Neuronal stem cell (in vitro differentiated cells): ENCODE results near the gene NOG.

Experiments
- DNase-seq: peaks from one replicate; pipeline ENCODE4 v3.0.0-alpha.2; 2013; ENCODE audit warnings: low spot score
- H2AFZ ChIP-seq: one replicate; pipeline ENCODE4 v1.6.1; 2013; ENCODE audit warnings: mild to moderate bottlenecking, low read length, inconsistent platforms
- H2AK5ac ChIP-seq: 2 replicates; pipeline ENCODE4 v1.6.1; 2013; ENCODE audit warnings: low read depth, mild to moderate bottlenecking, inconsistent platforms, low read length, moderate library complexity, mixed read lengths
- H2BK120ac ChIP-seq: 2 replicates; pipeline ENCODE4 v1.6.1; 2013; ENCODE audit warnings: low read depth, mild to moderate bottlenecking, inconsistent platforms, low read length, moderate library complexity, mixed read lengths
- H2BK12ac ChIP-seq: one replicate; pipeline ENCODE4 v1.6.1; 2013; ENCODE audit warnings: low read length, inconsistent platforms
- H2BK15ac ChIP-seq: 2 replicates; pipeline ENCODE4 v1.6.1; 2013; ENCODE audit warnings: mild to moderate bottlenecking, low read length, inconsistent platforms, mixed read lengths
- H2BK5ac ChIP-seq: one replicate; pipeline ENCODE4 v1.6.1; 2013; ENCODE audit warnings: inconsistent platforms, mild to moderate bottlenecking, low read length, moderate library complexity
- H3K14ac ChIP-seq: one replicate; pipeline ENCODE4 v1.6.1; 2013; ENCODE audit warnings: low read length, inconsistent platforms
- H3K18ac ChIP-seq: 2 replicates; pipeline ENCODE4 v1.6.1; 2013; ENCODE audit warnings: low read length, inconsistent platforms
- H3K23ac ChIP-seq: 2 replicates; pipeline ENCODE4 v1.6.1; 2013; ENCODE audit warnings: low read depth, mild to moderate bottlenecking, mixed read lengths, low read length, inconsistent platforms; ENCODE audit not compliant: poor library complexity
- H3K27ac ChIP-seq: replicated peaks from 3 replicates; pipeline ENCODE4 v1.5.1; 2013; ENCODE audit warnings: low read length, inconsistent platforms
- H3K27me3 ChIP-seq, 3 experiments: 2 replicates each; pipeline ENCODE4 v1.6.1; 2013; ENCODE audit warnings: low read length in 3 of 3, mild to moderate bottlenecking in 2 of 3, inconsistent platforms in 1 of 3, low read depth in 1 of 3, mixed read lengths in 1 of 3, moderate library complexity in 1 of 3; ENCODE audit not compliant: control insufficient read depth in 3 of 3, insufficient read depth in 3 of 3
- H3K36me3 ChIP-seq, 2 donors: replicated peaks in 1 of 2; 2 replicates each; pipeline ENCODE4 v1.6.1; 2013; ENCODE audit warnings: low read length in 2 of 2; ENCODE audit not compliant: control insufficient read depth in 2 of 2, insufficient read depth in 2 of 2
- H3K4ac ChIP-seq: 2 replicates; pipeline ENCODE4 v1.6.1; 2013; ENCODE audit warnings: inconsistent platforms, mild to moderate bottlenecking, low read length, moderate library complexity
- H3K4me1 ChIP-seq, 2 donors: 1 replicate in 1 of 2; 2 replicates in 1 of 2; pipeline ENCODE4 v1.6.1; 2013; ENCODE audit warnings: low read length in 2 of 2, low read depth in 1 of 2; ENCODE audit not compliant: control insufficient read depth in 2 of 2, insufficient read depth in 1 of 2
- H3K4me2 ChIP-seq: one replicate; pipeline ENCODE4 v1.6.1; 2013; ENCODE audit warnings: mild to moderate bottlenecking, low read length, inconsistent platforms; ENCODE audit not compliant: insufficient read depth, poor library complexity, severe bottlenecking
- H3K4me3 ChIP-seq, 2 donors: 2 replicates each; pipeline ENCODE4 v1.5.1; 2013; ENCODE audit warnings: low read length in 2 of 2, mild to moderate bottlenecking in 2 of 2, inconsistent platforms in 1 of 2, moderate library complexity in 1 of 2
- H3K79me1 ChIP-seq: one replicate; pipeline ENCODE4 v1.6.1; 2013; ENCODE audit warnings: low read depth, mild to moderate bottlenecking, inconsistent platforms, low read length, moderate library complexity
- H3K9ac ChIP-seq: one replicate; pipeline ENCODE4 v1.6.1; 2013; ENCODE audit warnings: mild to moderate bottlenecking, low read depth, low read length, inconsistent platforms; ENCODE audit not compliant: poor library complexity
- H3K9me3 ChIP-seq, 2 donors: replicated peaks in 1 of 2; 2 replicates each; pipeline versions ENCODE3 to v1.6.1; 2013; ENCODE audit warnings: low read length in 2 of 2, mild to moderate bottlenecking in 2 of 2, inconsistent platforms in 1 of 2, low read depth in 1 of 2, mixed read lengths in 1 of 2, moderate library complexity in 1 of 2; ENCODE audit not compliant: control insufficient read depth in 2 of 2, insufficient read depth in 1 of 2
- H4K8ac ChIP-seq: one replicate; pipeline ENCODE4 v1.6.1; 2013; ENCODE audit warnings: low read depth, mild to moderate bottlenecking, inconsistent platforms, low read length, moderate library complexity
- H4K91ac ChIP-seq: one replicate; pipeline ENCODE4 v1.6.1; 2013; ENCODE audit warnings: low read length, low read depth, mild to moderate bottlenecking, inconsistent platforms; ENCODE audit not compliant: poor library complexity
- WGBS, 2 donors: extraction: QIAGEN DNeasy Blood & Tissue Kit; methylation state at CpG; one replicate each; pipeline ENCODE4 v1.1.7; 2013; ENCODE audit warnings: missing lambda C conversion rate in 2 of 2, mixed read lengths in 1 of 2; ENCODE audit not compliant: insufficient read length in 2 of 2, insufficient replicate concordance in 1 of 2; ENCODE audit errors: extremely low coverage in 2 of 2; 5-methylcytosine and 5-hydroxymethylcytosine counted together

NOG gene

GRCh38 chr17:56583772-56584171 is 9.7 kb upstream of the NOG start:
- Histone ChIP-seq H3K4me1 (peaks cover 0 to 5% of the 10 kb centered on the region in 2 donors), H3K79me1 (no peaks in the 10 kb centered on the region), H3K23ac (no peak overlapping the region), H3K4me2 (no peak overlapping the region), H2AFZ (no peak overlapping the region), H4K91ac (no peak overlapping the region), H3K4ac (no peak overlapping the region), H4K8ac (no peak overlapping the region), H2BK15ac (no peak overlapping the region), H3K14ac (no peak overlapping the region), H3K9ac (no peak overlapping the region), H3K27me3 (peaks cover 0 to 12% (median 0%) of the 10 kb centered on the region in 3 experiments), H3K36me3 (no peaks in the 10 kb centered on the region), H2AK5ac (no peak overlapping the region), H2BK12ac (no peak overlapping the region), H3K27ac (no peak overlapping the region), H2BK120ac (no peak overlapping the region), H2BK5ac (no peak overlapping the region), H3K18ac (no peak overlapping the region), H3K9me3 (peaks cover 0 to 1% of the 10 kb centered on the region in 2 donors), H3K4me3 (no peak overlapping the region)
- DNase-seq: no peak
- WGBS, 2 donors: no CpG with 5 or more reads among the region's 7 CpGs

DNA sequence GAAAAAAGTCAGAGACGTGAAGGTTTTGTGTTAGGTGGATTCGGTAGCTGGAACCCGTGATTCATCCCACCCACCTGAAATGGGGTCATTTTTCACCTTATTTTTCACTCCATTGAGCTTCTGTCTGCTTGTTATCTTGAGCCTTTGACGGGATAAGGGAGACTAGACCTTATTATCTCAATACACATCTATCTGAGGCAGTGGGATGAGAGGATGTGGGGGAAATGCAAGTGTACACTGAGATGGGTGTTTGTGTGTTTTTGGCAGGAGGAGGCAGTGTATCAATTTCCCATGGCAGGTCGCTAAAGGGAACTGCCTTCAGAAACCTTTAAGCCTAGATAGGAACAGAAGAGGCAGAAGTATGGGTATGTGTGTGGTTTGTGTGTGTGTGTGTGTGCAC is 6.2 kb upstream of the NOG start:
- Histone ChIP-seq H4K91ac (no peak overlapping the region), H3K4ac (no peak overlapping the region), H3K9me3 (peaks cover 0 to 1% of the 10 kb centered on the region in 2 donors), H3K14ac (no peak overlapping the region), H2AK5ac (no peak overlapping the region), H3K4me2 (no peak overlapping the region), H4K8ac (no peak overlapping the region), H3K27me3 (peaks cover 0 to 35% (median 2%) of the 10 kb centered on the region in 3 experiments), H2BK15ac (no peak overlapping the region), H3K23ac (no peak overlapping the region), H3K18ac (no peak overlapping the region), H3K27ac (no peak overlapping the region), H2AFZ (no peak overlapping the region), H2BK5ac (no peak overlapping the region), H3K9ac (no peak overlapping the region), H2BK120ac (no peak overlapping the region), H3K4me3 (no peak overlapping the region), H3K79me1 (no peaks in the 10 kb centered on the region), H2BK12ac (no peak overlapping the region), H3K4me1 (peaks cover 0 to 7% of the 10 kb centered on the region in 2 donors), H3K36me3 (no peaks in the 10 kb centered on the region)
- WGBS, 2 donors: no CpG with 5 or more reads among the region's 5 CpGs
- DNase-seq: no peak

DNA sequence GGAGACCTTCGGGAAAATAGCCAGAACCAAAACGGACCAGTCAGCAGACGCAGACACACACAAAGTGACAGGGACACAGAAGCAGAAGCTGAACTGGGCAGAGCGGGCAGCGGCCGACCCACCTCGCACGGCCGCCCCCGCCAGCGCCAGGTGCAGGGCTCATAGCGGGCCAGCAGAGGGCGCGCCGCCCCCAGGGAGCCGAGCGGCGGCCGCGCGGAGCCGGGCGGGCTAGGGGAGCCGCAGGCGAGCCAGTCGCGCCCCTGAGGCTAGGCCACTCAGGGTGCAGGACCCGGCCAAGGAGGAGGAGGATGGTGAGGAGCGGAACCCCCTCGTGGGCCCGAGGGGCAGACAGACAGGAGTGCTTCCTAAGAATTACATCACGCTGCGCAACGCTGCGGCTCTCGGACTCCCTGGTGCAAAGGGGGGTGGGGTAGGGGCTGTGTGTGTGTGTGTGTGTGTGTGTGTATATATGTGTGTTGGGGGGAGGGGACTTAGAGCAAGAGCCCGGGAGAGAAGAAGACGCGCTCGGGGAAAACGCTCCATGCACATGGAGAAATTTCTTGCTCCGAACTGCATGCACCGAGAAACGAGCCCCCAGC is 913 bp upstream of the NOG start:
- Histone ChIP-seq H3K36me3 (no peaks in the 10 kb centered on the region), H2BK15ac (peak overlapping the region; percentile 59), H3K4me1 (peaks cover 7 to 9% of the 10 kb centered on the region in 2 donors), H3K27me3 (peaks cover 0 to 70% (median 3%) of the 10 kb centered on the region in 3 experiments), H3K9me3 (peaks cover 0 to under 1% of the 10 kb centered on the region in 2 donors), H3K14ac (no peak overlapping the region), H3K9ac (peak overlapping the region; percentile 90), H3K79me1 (peaks cover 3% of the 10 kb centered on the region), H3K27ac (peak overlapping the region; percentile 87), H3K18ac (peak overlapping the region; percentile 97), H4K8ac (no peak overlapping the region), H4K91ac (no peak overlapping the region), H2AK5ac (no peak overlapping the region), H3K4me2 (peak overlapping the region; percentile 87), H2BK12ac (peak overlapping the region; percentile 43), H2BK5ac (peak overlapping the region; percentile 85), H2AFZ (peak overlapping the region; percentile 97), H3K23ac (no peak overlapping the region), H3K4ac (no peak overlapping the region), H2BK120ac (peak overlapping the region; percentile 66), H3K4me3 (peak overlapping the region; percentile 37 to 84)
- peak; percentile 87 for DNase-seq
- no CpG with 5 or more reads among the region's 44 CpGs for WGBS, 2 donors

- Histone ChIP-seq H3K36me3 (no peaks in the 10 kb centered on the region), H3K4me3 (peak overlapping the region; percentile 37 to 87), H4K91ac (no peak overlapping the region), H3K23ac (no peak overlapping the region), H4K8ac (no peak overlapping the region), H3K4me1 (peaks cover 9 to 12% of the 10 kb centered on the region in 2 donors), H3K9me3 (no peaks in the 10 kb centered on the region), H3K79me1 (peaks cover 3% of the 10 kb centered on the region), H2BK15ac (peak overlapping the region; percentile 59), H3K27me3 (peaks cover 0 to 76% (median 3%) of the 10 kb centered on the region in 3 experiments), H2BK12ac (no peak overlapping the region), H3K4ac (no peak overlapping the region), H2AFZ (peak overlapping the region; percentile 97), H3K4me2 (peak overlapping the region; percentile 87), H3K14ac (no peak overlapping the region), H2AK5ac (no peak overlapping the region), H3K18ac (peak overlapping the region; percentile 97), H2BK120ac (peak overlapping the region; percentile 66), H3K9ac (peak overlapping the region; percentile 90), H3K27ac (peak overlapping the region; percentile 87), H2BK5ac (peak overlapping the region; percentile 85)
- no CpG with 5 or more reads among the region's 46 CpGs for WGBS, 2 donors
- DNase-seq: peak; percentile 77
Measured at GRCh38 chr17:56593086-56593645, 333 bp upstream of the NOG start.
